ENCODE data around the gene ZNF831. TPM values are rescaled to one million over a fixed set of nuclear protein-coding genes. Genes with fewer than 3 reads are reported as not detected.

The ZNF831 gene
- polyA plus RNA-seq, 1 of the 3 experiments (the other 2 are of a cell fraction): not detected

DNA sequence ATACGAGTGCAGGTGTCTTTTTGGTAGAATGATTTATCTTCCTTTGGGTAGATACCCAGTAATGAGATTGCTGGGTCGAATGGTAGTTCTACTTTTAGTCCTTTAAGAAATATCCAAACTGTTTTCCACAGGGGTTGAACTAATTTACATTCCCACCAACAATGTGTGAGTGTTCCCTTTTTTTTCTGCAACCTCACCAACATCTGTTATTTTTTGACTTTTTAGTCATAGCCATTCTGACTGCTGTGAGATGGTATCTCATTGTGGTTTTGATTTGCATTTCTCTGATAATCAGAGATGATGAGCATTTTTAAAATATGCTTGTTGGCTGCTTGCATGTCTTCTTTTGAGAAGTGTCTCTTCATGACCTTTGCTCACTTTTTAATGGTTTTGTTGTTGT, 1.9 kb upstream of the ZNF831 start:
- no peak overlapping the region for H3K4me2 ChIP-seq
- POLR2A ChIA-PET: no interaction called here
- no peaks in the 10 kb centered on the region for H3K79me2 ChIP-seq (ENCODE audit: insufficient read depth)
- whole genome bisulfite sequencing (ENCODE audit: low lambda C conversion rate): 28% methylated on average over 2 of the region's 2 CpGs
- H3K4me3 ChIP-seq (ENCODE audit: low read depth in 2 of 2, low read length in 1 of 2): no peak overlapping the region
- H3K27me3 ChIP-seq (ENCODE audit: insufficient read depth): no peaks in the 10 kb centered on the region; the same call in 1 of the 2 replicates
- DNase-seq: no peak
- H3K9me3 ChIP-seq: no peaks in the 10 kb centered on the region
- no peaks in the 10 kb centered on the region for H3F3A ChIP-seq (replicated peaks; ENCODE audit: insufficient read depth)
- no peak overlapping the region for H2AFZ ChIP-seq (ENCODE audit: low read depth)
- H3K27ac ChIP-seq (ENCODE audit: low read depth in 2 of 2, low read length in 1 of 2): no peak overlapping the region
- H3K4me1 ChIP-seq (ENCODE audit: control insufficient read depth in 1 of 2, insufficient read depth in 2 of 2, low read depth in 1 of 2, low read length in 1 of 2): no peaks in the 10 kb centered on the region; a peak in 1 of 4 replicates
- H3K9ac ChIP-seq: no peak overlapping the region
- CTCF ChIA-PET: no interaction called here
- no peaks in the 10 kb centered on the region for H4K20me1 ChIP-seq (ENCODE audit: insufficient read depth)
- TF ChIP-seq ELF1 (IDR thresholded peaks at IDR 0.05) (no peak), FOXM1 (IDR thresholded peaks at IDR 0.05; ENCODE audit: low read depth) (no peak), TAF1 (IDR thresholded peaks at IDR 0.05; ENCODE audit: borderline replicate concordance, low read depth, low read length) (no peak), TEAD4 (IDR thresholded peaks at IDR 0.05; ENCODE audit: borderline replicate concordance, insufficient read depth) (no peak), RFX5 (IDR thresholded peaks at IDR 0.05; ENCODE audit: low read length) (no peak), NRF1 (IDR thresholded peaks at IDR 0.05; ENCODE audit: low read depth, low read length) (no peak), JUND (IDR thresholded peaks at IDR 0.05) (no peak), IRF3 (IDR thresholded peaks at IDR 0.05; ENCODE audit: low read depth, low read length) (no peak), SIN3A (IDR thresholded peaks at IDR 0.05; ENCODE audit: borderline replicate concordance, low read depth, low read length) (no peak), MEF2A (IDR thresholded peaks at IDR 0.05; ENCODE audit: borderline replicate concordance, low read depth) (no peak), TCF12 (IDR thresholded peaks at IDR 0.05) (no peak), EP300 (IDR thresholded peaks at IDR 0.05; ENCODE audit: borderline replicate concordance in 1 of 2, low read depth in 1 of 2, low read length in 1 of 2) (no peak), EZH2phosphoT487 (IDR thresholded peaks at IDR 0.05; ENCODE audit: borderline replicate concordance, low read depth) (no peak), SMC3 (IDR thresholded peaks at IDR 0.05; ENCODE audit: low read depth, low read length) (no peak), USF1 (IDR thresholded peaks at IDR 0.05; ENCODE audit: borderline replicate concordance, low read depth) (no peak)
- TF ChIP-seq, protein P1, sequence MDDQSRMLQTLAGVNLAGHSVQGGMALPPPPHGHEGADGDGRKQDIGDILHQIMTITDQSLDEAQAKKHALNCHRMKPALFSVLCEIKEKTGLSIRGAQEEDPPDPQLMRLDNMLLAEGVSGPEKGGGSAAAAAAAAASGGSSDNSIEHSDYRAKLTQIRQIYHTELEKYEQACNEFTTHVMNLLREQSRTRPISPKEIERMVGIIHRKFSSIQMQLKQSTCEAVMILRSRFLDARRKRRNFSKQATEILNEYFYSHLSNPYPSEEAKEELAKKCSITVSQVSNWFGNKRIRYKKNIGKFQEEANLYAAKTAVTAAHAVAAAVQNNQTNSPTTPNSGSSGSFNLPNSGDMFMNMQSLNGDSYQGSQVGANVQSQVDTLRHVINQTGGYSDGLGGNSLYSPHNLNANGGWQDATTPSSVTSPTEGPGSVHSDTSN (IDR thresholded peaks at IDR 0.05): no peak
- TF ChIP-seq, protein P2, sequence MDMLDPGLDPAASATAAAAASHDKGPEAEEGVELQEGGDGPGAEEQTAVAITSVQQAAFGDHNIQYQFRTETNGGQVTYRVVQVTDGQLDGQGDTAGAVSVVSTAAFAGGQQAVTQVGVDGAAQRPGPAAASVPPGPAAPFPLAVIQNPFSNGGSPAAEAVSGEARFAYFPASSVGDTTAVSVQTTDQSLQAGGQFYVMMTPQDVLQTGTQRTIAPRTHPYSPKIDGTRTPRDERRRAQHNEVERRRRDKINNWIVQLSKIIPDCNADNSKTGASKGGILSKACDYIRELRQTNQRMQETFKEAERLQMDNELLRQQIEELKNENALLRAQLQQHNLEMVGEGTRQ (IDR thresholded peaks at IDR 0.05; ENCODE audit: borderline replicate concordance, low read depth, low read length): no peak
- no peaks in the 10 kb centered on the region for H3K36me3 ChIP-seq (replicated peaks in 1 of 2; ENCODE audit: control insufficient read depth in 1 of 2, insufficient read depth in 2 of 2, low read length in 1 of 2)
- no peaks in the 10 kb centered on the region for H3K9me2 ChIP-seq
